Measurements from ENCODE around the gene RIF1.

Gene RIF1

GRCh38 chr2:151409601-151410484 lies at the start of gene RIF1:
TSS of gene RIF1 (plus strand) at chr2:151409902. CDS start at chr2:151410424, 522 bp downstream.
- peak within 1 kb of the TSS; percentile 95 to 98 for H3K4me3 ChIP-seq (replicated peaks in 1 of 2; ENCODE audit: low read depth in 2 of 2, low read length in 2 of 2)
- TF ChIP-seq CTCF (IDR thresholded peaks at IDR 0.05; ENCODE audit: low read depth, low read length): peak; percentile 79
- peak; percentile 93 to 94 for DNase-seq (ENCODE audit: low read depth in 2 of 2)

- no peak overlapping the region for H3K4me3 ChIP-seq (replicated peaks in 1 of 2; ENCODE audit: low read depth in 2 of 2, low read length in 2 of 2)
- DNase-seq (ENCODE audit: low read depth in 2 of 2): peak; percentile 31 to 74
- TF ChIP-seq CTCF (IDR thresholded peaks at IDR 0.05; ENCODE audit: low read depth, low read length): no peak
Observed at GRCh38 chr2:151361674-151362370, 47.9 kb upstream of the RIF1 start.

- TF ChIP-seq CTCF (IDR thresholded peaks at IDR 0.05; ENCODE audit: low read depth, low read length): no peak
- DNase-seq (ENCODE audit: low read depth in 2 of 2): peak; percentile 85 to 86
- no peak overlapping the region for H3K4me3 ChIP-seq (replicated peaks in 1 of 2; ENCODE audit: low read depth in 2 of 2, low read length in 2 of 2)
Observed at GRCh38 chr2:151363709-151364108, 46.0 kb upstream of the RIF1 start.

- no peak overlapping the region for H3K4me3 ChIP-seq (replicated peaks in 1 of 2; ENCODE audit: low read depth in 2 of 2, low read length in 2 of 2)
- DNase-seq (ENCODE audit: low read depth in 2 of 2): peak; percentile 26 to 46
- no peak for TF ChIP-seq CTCF (IDR thresholded peaks at IDR 0.05; ENCODE audit: low read depth, low read length)
Observed at GRCh38 chr2:151367571-151367970, 42.1 kb upstream of the RIF1 start.

GRCh38 chr2:151374436-151374835 lies 35.3 kb upstream of the RIF1 start:
- DNase-seq (ENCODE audit: low read depth in 2 of 2): peak; percentile 83 to 88
- H3K4me3 ChIP-seq (replicated peaks in 1 of 2; ENCODE audit: low read depth in 2 of 2, low read length in 2 of 2): no peak overlapping the region
- TF ChIP-seq CTCF (IDR thresholded peaks at IDR 0.05; ENCODE audit: low read depth, low read length): no peak

GRCh38 chr2:151379169-151379568 lies 30.5 kb upstream of the RIF1 start:
- no peak overlapping the region for H3K4me3 ChIP-seq (replicated peaks in 1 of 2; ENCODE audit: low read depth in 2 of 2, low read length in 2 of 2)
- DNase-seq (ENCODE audit: low read depth in 2 of 2): peak; percentile 55 to 63
- TF ChIP-seq CTCF (IDR thresholded peaks at IDR 0.05; ENCODE audit: low read depth, low read length): no peak
